NCI-H1436 treated with DMSO at 0.1 percent for 48 hours (cell line): Measurements from ENCODE around the gene HABP2.

ENCODE experiments used
- DNase-seq: peaks from one replicate; lab custom pipeline; 2025; lab: John Stamatoyannopoulos, UW

Gene HABP2

DNA sequence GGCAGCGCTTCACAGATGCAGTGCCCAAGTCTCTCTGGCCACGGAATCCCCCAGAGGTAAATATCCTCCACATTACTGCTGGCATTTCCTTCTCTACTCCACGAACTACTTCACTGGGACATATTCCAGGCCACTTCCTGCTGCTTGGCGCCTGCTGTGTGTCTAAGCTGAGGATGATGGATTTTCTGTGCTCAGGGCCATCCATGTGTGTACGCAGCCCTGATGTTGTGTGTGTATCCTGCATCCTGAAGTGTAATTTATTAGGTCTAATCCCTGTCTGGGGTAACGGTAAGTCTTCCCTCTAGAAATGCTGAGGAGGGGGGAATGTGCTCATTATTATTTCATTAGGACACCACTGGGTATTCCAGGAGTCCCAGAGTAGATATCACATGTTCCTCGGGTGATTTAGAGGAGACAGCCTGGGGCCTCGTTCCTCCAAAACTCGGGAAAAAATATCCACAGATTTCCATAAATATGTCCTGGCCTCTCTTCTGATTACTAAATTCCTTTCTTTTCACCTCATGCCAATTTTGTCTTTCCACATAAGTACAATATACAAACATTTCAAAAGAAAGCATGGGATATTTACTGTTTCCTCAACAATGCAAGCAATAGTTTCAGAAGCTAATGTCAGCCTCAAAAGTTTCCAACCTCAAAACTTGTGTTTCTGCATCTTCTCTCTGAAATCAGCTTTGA is 25.5 kb upstream of the HABP2 start:
- DNase-seq = no peak

DNA sequence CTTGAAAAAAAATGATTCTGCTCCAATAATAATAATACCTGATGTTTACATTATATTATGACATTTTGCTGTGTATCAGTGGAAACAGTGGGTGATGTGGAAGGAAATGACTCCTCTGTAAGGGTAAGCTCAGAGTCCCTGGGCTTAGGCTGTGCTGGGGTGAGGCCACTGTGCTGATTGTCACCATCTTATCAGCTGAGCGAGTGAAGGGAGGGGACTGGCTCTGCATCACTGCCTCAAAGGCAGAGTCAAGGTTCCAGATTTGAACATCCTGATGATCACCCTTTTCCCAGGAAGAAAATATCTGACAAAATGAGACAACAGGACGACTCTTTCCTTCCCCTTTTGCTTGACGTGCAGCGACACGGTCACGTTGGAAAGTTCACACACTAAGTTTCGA is 24.0 kb upstream of the HABP2 start:
- no peak for DNase-seq

DNA sequence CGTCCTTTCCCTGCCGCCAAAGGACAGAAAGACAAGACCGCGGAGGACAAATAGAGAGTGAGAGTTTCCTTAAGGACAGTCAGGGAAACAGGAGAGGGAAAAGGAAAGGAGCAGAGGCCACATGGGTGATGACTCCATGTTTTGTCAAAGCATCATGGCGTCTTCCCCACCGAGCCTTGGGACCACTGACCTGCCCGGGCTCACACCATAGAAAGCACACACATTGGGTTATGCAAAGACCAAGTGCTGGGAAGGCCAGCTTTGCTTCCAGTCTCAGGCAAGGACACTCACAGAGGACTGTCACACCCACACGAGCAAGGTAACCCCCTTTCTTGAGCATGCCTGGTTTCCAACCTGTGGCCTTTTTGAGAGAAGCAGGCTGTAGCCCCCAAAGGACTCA is 23.3 kb upstream of the HABP2 start:
- DNase-seq = no peak

DNA sequence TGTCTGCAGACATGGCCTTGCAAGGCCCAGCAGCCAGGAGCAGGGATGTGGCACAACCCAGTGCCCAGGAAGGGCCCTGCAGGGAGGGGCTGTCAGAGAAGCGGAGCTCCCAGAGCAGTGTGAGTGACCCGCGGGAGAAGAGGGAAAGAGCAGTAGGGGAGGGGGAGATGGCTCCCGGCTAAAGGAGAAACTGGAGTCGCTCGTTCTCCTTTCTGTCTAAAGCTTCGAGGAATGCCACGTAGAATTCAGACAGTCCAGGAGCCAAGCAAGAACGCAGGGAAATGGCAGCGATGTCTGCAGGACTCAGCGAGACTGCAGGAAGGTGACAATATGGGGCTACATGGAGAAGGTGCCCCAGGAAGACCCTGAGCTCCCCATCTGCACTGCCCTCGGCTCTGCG is 22.4 kb upstream of the HABP2 start:
- DNase-seq = no peak

DNA sequence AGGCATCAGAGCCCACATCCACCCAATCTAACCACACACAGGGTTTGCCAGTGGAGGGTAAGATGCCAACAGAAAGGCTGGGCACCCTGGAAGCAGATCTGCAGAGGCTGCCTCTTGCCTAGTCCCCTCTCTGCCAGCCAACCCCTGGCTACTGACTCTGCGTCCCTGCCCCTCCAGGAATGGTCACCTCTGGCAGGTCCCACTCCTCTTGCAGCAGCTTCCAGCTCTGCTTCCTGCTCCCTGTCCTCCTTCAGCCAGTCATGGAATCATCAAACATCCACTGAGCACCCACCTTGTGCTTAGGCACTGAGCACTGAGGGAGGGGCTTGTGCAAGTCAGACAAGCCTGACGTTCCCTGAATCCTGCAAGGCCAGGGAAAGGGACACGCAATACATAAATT is 20.1 kb upstream of the HABP2 start:
- DNase-seq = no peak

DNA sequence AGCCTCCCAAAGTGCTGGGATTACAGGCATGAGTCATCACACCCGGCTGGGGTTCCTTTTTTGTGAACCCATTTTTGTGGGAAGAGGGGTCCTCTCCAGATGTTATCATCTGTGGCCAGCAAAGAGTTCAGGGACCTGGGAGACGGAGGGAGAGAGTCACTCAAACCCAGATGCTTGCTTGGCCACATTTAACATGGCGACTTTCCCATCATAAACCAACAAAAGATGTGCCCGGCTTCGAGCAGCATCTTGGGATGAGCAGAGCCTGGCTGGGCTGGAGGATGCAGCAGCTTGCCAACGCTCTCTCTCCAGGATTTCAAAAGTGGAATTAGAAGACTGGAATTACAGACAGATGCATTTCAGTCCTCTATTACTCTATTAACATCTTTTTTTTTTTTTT is 19.1 kb upstream of the HABP2 start:
- no peak for DNase-seq

DNA sequence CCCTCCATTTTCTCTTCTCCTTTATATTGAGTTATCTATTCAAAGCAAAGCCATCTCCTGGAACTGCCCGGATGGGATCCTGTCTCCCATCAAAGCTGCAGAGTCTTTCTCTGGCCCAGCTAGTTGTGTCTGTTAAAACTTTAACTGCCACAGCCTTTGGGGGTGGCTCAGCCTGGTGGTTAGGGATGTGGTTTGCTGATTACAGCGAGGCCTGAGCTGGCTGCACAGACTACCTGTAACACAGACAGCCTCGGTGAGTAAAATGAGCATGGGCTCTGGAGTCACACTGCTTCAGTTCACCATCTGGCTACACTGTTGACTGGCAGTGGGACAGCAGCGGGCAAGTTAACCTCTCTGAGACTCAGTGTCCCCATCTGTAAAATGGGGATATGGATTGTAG is 18.4 kb upstream of the HABP2 start:
- no peak for DNase-seq

DNA sequence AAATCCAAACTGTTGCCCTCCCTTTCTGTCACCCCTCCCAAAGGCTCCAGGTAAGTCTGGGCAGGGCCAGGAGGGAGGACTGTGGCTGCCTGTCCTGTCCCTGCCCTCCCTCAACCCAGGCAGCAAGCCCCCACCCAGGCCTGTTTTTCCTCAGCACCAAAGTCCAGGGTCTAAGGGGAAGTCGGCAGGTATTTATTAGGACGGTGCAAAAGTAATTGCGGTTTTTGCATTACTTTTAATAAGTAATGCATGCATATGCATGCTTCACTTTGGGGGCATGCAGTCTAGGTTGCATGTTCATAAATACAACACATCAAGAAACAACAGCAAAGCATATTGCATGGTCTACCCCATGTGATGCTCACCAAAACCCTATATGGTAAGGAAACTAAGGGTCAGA is 15.2 kb upstream of the HABP2 start:
- no peak for DNase-seq

DNA sequence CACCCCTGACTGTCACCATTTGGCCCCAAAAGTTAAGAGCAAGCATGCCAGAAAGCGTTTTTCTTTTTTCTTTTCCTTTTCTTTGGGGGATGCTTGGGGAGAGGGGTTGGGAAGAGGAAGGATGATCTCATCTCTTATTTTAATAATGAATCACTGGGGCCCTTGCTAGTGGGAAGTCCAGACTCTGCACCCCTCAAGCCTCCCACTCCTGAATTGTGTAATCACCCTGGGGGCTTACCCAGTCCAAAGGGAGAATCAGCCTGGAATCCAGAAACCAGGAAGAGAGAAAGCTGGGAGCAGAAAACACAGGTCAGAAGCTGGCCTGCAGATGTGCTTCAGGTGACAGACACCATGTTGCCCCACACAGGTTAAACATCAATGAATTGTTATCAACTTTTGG is 14.7 kb upstream of the HABP2 start:
- no peak for DNase-seq

DNA sequence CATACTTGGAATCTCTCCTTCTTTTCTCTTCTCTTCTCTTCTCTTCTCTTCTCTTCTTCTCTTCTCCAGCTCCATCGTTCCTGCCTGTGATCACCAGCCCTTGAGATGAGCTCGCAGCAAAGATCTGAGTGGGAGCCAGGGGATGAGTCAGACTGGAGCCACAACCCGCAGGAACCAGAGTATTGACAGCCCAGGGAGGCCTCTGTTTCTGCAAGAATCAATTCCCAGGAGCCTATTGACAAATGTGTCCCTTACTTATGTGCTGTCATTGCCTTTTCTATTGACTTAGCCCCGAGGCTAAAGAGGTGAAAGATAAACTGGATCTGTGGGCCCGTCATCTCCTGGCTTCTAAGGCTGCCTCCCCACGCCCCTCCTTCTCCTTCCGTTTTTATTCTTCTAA is 13.1 kb upstream of the HABP2 start:
- DNase-seq = no peak

DNA sequence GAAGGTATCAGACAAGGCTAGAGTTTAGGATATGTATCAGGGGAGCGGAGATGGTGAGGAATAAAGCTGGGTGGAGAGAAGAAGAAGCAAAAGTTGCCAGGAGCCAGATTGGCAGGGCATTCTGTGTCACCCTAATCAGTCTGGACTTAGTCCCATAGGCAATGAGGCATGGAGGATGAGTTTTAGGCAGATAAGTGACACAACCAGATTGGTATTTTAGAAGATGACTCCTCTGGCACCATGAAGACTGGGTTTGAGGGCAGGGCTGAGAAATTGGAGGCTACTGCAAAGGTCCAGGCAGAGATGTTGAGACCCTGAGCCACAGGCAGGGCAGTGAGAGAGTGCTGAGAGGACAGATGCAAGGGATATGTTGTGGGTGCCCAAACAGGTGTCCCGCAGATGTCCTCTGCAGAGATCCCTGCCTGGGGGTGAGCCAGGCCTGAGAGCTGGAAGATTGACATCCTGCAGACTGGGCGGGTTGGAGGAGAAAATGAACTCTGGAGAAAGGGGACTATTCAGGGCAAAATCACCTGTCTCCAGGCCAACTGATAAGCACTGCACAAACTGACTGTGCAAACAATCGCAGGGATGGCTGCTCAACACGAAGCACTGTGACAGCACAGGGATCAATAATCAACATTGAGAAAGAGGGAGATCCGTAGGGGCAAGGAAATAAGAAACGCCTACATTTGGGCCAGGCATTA is 11.9 kb upstream of the HABP2 start:
- no peak for DNase-seq

DNA sequence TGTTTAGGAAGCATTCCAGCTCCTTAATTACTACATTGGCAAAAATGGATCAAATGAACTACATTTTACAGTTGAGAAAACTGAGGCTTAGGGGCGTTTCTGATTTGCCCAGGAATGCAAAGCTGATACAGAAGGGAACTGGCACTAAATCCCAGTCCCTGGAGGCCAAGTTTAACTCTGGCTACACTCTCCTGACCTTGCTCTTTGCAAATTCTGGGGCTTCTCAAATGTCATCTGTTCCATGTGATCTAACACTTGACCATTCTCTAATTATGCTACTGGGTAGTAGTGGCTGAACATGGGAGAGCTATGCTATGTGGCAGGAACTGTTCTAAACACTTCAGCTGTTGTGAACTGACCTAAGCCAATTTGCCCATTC is 11.3 kb upstream of the HABP2 start:
- DNase-seq = no peak

DNA sequence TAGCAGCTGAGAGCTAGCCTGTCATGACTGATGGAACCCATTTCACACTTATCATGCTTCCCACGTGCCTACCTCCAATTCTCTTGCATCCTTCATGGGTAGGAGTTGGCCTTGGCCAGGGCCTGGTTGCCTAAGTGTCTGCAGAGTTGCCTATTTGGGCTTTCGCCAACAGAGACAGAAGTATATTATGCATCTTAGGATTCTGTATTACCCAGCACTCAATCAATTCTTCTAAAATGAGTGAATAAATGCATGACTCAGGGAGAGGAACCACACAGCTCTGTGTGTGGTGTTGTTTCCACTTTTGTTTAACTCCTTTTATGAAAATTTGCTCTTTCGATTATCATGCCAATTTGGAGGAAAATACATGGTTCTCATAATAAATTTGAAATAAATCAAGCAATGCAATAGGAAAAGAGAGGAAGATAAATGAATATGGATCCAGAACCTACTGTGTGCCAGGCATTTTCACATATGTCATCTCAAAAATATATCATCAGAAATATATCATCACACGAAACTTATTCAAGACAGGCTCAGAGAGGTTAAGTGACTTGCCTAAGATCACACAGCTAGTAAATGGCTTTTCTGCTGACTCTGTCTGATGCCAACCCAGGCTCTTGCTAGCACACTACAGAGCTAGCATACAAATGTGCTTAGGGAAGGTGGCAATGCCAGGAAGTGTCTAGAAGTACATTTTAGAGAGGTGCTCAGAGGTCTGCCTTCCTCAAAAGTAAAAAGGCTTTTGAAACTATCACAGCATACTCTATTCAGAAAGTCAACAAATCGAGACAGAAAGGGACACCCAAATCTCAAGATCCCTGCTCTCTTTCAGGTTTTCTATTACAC is 9.5 kb upstream of the HABP2 start:
- no peak for DNase-seq

DNA sequence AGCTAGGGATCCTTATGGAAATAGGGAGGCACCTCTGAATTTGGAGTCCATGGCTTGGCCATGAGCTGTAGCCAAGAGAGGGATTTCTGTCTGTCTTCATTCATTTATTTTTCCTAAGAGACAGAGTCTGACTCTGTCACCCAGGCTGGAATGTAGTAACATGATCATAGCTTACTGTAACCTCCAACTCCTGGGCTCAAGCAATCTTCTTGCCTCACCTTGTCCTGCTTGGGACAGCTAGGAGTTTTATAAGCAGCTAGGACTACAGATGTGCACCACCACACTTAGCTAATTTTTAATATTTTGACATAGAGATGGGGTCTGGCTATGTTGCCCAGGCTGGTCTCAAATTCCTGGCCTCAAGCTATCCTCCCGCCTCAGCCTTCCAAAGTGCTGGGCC is 8.5 kb upstream of the HABP2 start:
- no peak for DNase-seq

DNA sequence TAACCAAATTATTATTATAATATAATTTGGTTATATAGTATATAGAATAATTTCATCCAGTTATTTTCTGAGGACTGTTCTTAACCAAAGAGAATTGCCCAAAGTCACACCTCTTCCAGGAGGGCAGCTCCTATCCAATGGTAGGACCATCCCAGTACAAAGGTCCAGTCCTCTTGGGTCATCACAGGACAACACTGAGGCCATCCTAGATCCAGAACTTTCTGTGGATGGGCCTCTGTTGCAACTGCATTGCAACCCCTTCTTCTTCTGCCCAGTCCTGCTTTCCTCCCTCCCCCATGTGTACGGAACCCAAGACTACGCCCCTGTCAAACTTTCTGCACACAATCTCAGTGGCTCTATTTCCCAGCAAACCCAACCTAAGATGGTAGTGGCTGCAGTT is 5.4 kb upstream of the HABP2 start:
- DNase-seq = no peak

DNA sequence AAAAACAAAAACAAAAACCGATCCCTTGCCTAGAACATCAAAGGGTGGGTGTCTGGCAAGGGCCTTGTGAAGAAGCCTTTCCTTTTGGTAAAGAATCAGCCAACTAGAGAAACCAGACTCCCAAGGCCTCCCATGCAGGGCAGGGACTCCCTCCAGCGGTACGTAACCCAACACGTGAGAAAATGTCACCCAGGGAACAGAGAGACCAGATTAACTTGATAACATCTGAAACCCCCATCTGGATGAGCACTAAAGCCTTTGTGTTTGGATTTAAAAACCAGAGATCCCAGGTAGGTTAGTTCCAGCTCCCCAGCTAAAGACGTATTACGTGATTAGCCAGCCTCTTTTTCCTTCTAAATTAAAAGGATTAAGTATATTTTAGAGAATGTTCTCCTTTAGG is 3.0 kb upstream of the HABP2 start:
- no peak for DNase-seq

DNA sequence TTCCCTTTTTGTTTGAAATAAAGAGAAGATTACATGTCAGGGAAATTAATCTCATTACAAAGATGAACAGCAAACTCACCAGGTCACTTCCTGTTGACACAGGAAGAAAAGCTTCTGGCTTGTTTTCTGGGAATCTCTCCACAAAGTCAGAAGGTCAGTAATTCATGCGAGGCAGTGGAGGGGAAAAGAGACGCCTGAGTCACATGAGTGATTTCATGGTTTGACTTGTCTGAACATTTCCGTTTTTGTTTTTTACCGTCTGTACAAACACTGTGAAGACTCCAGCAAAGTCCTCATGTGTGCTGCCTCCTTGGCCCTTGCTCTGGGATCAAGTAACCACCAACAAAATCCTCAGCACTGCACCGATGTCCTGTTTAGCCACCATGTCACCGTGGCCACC is 2.5 kb upstream of the HABP2 start:
- DNase-seq = no peak

DNA sequence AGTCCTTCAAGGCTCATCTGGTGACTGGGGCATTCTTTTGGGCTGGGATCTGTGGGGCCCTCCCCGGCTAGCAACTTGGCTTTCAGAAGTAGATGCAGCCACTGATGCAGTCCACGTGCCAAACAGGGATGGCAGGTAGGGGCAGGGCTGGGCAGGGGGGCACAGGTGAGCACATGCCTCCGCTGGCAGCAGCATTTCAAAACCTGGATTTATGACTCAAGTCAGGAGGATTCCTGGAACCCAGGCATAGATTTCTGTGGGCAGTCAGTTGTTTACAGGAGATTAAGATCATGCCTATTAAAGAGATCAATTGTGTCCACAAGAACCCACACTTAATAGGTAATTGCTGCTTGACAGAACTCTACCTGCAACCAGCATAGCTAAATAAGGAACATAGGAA is 839 bp upstream of the HABP2 start:
- DNase-seq = no peak

DNA sequence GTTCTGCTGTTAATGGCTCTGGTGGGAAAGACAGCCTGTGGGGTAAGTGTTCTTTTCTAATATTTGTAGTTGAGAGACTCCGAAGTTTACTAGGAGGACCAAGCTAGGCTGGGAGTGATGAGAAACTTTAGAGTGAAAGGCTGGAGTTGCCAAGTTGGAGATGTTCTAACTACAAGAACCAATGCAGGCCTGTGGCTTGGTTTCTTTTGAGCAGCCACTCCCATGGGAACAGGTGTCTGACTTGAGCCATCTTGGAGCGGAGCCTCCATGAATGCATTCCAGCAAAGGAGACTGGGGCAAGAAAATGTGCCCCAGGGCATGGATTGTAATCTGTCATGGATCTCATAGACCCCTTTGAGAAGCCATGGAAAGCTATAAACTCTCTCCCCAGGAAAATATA is 296 bp downstream of the HABP2 start:
- DNase-seq = no peak

DNA sequence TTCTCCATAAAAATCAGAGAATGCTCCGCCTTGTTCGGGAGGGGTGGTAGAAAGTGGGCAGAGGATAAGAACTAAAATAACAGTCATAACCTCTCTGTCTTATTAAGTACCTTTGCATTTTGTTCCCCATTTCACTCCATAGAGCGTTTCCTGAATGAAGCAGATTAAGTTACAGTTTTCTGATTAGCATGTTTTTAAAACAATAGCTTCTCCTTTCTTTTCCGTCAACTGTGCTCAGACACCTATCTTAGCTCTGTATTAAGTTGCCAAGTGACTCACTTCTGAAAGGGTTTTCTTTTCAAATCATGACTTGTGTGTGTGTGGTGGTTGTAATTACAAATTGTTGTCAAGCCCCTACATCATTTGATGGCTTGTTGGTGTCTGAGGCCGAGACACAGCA is 1.4 kb downstream of the HABP2 start:
- DNase-seq = no peak

DNA sequence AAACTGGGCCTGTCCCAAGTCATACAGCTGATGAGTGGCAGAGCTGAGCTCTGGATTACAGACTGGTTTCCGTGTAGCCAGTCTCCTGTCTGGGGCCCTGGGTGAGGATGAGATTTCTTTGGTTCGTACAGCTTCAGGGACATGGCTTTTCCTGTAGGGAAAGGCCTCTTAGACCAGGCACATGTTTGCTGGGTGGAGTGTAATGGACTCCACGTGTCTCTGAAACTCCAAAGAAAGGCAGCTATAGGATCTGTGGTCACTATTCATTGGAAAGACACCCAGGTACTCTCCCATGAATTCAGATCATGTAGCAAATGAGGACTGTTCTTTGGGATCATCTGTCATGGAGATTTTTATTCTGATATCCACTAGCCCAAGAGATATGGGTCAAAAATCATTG is 2.4 kb downstream of the HABP2 start:
- no peak for DNase-seq

DNA sequence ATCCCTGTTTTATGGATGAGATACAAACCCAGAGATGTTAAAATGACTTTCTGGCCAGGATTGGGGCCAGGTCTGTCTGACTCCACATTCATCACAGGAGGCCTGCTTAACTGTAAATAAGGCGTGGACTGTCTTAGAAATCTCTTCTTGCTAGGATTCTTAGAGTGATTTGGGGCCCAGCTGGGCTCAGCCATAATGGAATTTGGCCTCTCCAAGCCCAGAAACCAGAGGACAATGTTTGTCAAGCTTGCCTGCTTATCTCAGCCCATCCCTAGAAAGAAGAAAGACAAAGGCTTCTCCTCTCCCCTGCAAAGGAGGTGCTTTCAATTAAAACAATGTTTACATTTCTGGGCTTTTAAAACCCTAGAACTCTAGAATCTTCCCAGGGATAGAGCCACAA is 2.9 kb downstream of the HABP2 start:
- DNase-seq = no peak

DNA sequence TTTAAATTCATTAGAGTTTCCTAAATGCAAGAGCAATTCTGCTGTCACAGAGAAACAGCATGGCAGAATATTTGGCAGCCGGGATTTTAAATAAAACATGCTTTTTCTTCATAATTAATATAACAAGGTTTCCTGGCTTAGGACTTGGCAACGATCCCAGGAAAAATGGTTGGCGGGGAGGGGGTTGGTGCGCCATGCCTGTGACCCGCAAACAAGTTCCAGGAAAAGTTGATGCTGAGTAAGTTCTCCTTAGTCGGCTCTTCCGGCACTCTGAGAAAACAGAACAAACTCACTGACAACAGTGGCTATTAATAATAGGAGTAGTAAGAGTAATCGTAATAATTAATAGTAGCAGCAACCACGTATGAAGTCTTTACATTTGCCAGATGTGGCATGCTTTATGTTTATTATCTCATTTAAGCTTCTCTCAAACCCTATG is 4.6 kb downstream of the HABP2 start:
- DNase-seq = no peak
